NOMO-1 treated with dmso at 0.1 percent for 144 hours (cell line): ENCODE data around the gene SMAD5.

Experiments
- DNase-seq: peaks from one replicate; lab custom pipeline; 2025; ENCODE audit not compliant: unreplicated experiment; lab: John Stamatoyannopoulos, UW

The SMAD5 gene

GRCh38 chr5:136213919-136214493 is 81.4 kb downstream of the SMAD5 start:
- no peak for DNase-seq

GRCh38 chr5:136215812-136216211 is 83.2 kb downstream of the SMAD5 start:
- no peak for DNase-seq

- no peak for DNase-seq
Measured at GRCh38 chr5:136216230-136216629, 83.6 kb downstream of the SMAD5 start.

- DNase-seq = no peak
Measured at GRCh38 chr5:136221340-136221739, 88.7 kb downstream of the SMAD5 start.

- DNase-seq = no peak
Measured at GRCh38 chr5:136222580-136223235, 90.1 kb downstream of the SMAD5 start.

- DNase-seq = no peak
Measured at GRCh38 chr5:136225796-136226195, 93.2 kb downstream of the SMAD5 start.

GRCh38 chr5:136226401-136226800 is 93.8 kb downstream of the SMAD5 start:
- DNase-seq = no peak

- DNase-seq = no peak
Measured at GRCh38 chr5:136228136-136228757, 95.6 kb downstream of the SMAD5 start.

- DNase-seq = no peak
Measured at GRCh38 chr5:136230176-136230575, 97.5 kb downstream of the SMAD5 start.

- no peak for DNase-seq
Measured at GRCh38 chr5:136232316-136232715, 99.7 kb downstream of the SMAD5 start.
